Fibroblast of skin of right biceps (primary cell): ENCODE data around the gene NME8.
"Not testable (repeated sequence)": the region's sequence is repeated elsewhere in the genome, so short reads cannot be mapped to it uniquely, and the experiment has no call there.

Experiments
- DNase-seq: peaks from one replicate; pipeline ENCODE4 v3.0.0-alpha.2; 2013

The NME8 gene

GRCh38 chr7:37848297-37848696 is at the start of gene NME8:
TSS of gene NME8 (plus strand) at chr7:37848597. CDS start at chr7:37850267, 1,670 bp downstream.
- no peak for DNase-seq

GRCh38 chr7:37806152-37806551 is 42.2 kb upstream of the NME8 start:
- no peak for DNase-seq

DNA sequence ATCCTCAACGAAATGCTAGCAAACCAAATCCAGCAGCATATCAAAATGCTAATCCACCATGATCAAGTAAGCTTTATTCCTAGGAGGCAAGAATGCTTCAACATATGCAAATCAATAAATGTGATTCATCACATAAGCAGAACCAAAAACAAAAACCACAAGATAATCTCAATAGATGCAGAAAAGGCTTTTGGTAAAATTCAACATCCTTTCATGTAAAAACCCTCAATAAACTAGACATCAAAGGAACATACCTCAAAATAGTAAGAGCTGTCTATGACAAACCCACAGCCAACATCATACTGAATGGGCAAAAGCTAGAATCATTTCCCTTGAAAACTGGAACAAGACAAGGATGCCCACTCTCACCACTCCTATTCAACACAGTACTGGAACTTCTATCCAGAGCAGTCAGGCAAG is 36.2 kb upstream of the NME8 start:
- not testable (repeated sequence) for DNase-seq

DNA sequence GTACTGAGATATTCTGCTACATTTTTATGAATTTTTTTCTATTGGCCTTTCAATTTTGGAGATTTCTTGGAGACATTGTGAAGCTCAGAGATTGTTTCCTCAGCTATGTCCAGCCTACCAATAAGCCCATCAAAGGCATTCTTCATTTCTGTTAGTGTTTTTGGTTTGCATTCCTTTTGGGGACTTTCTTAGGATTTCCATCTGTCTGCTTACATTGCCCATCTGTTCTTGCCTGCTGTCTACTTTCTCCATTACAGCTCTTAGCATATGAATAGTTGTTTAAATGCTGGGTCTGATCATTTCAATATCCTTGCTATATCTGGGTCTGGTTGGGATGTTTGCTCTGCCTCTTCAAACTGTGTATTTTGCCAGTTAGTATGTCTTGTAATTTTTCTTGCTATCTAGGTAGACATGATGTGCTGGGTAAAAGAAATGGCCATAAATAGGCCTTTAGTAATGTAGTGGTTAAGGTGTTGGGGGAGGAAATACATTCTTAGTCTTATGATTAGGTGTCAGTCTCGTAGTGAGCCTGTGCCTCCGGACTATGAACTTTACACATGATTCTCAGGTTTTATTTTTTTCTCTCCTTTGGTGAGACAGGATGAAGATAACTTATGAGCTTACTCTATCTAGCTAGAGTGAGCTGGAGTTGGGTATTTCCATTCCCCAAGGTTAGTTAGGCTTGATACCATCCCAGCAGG is 32.6 kb upstream of the NME8 start:
- no peak for DNase-seq

DNA sequence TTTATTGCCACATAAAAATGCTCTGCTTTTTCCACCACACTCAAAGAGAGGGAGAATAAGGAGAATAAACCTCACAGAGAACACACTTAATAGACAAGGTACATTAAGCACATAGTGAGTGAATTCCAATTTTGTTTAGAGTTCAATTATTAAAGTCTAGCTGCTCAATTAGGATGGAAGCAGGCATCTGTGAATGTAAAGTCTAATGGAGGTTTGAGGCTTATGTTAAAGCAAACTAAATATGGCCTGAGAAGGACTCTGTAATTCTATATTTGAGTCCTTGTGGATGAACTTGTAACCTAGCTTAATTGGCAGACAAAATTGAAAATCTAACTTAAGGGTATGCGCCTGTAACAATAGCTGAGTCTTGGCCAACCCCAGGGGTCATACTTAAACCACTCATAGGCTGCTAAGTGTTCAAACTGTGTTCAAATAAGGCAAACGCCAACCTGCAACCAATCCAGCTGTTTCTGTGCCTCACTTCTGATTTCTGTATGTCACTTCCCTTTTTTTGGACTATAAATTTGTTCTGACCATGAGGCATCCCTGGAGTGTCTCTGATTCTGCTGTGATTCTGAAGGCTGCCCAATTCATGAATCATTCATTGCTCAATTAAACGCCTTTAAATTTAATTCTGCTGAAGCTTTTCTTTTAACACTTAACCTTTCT is 31.3 kb upstream of the NME8 start:
- DNase-seq, result no peak

GRCh38 chr7:37817591-37817960 is 30.8 kb upstream of the NME8 start:
- no peak for DNase-seq

GRCh38 chr7:37817996-37818720 is 30.2 kb upstream of the NME8 start:
- no peak for DNase-seq

GRCh38 chr7:37820708-37821468 is 27.5 kb upstream of the NME8 start:
- DNase-seq, result no peak

- no peak for DNase-seq
These were observed 25.5 kb upstream of the NME8 start for GRCh38 chr7:37822946-37823345.

GRCh38 chr7:37823557-37823956 is 24.8 kb upstream of the NME8 start:
- no peak for DNase-seq

DNA sequence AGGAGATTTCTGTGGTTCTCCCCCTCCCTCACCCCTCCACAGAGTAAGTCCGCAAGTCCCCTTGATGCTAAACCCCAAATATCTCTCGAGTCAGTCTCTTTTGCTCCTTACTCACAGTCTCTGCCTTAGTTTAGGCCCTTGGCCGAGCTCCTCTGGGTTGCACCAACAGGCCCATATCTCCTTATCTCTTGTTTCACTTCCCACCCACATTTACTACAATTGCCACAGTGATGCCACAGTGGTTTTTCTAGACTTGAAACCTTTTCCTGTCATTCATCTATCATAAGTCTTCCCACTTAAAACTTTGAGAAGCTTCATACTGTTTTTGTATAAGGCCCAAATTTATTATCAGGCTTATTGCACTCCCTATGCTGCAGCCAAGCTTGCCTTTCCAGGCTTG is 23.4 kb upstream of the NME8 start:
- no peak for DNase-seq

DNA sequence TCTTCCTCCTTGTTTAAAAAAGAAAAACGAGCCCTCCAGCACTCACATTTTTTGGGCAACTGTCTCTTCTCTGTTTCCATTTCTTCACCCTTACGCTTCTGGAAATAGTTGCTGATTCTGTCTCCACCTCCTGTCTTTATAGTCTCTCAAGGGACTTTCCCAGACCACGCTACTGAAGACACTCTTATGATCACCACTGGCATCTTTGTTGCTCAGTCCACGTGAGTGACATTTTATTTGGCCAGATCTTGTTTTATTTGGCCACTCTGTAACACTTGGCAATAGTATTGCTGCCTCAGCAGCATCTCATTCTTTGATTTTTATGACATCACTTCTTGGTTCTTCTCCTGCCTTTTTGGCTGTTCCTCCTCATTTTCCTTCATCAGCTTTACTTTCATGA is 21.6 kb upstream of the NME8 start:
- no peak for DNase-seq

DNA sequence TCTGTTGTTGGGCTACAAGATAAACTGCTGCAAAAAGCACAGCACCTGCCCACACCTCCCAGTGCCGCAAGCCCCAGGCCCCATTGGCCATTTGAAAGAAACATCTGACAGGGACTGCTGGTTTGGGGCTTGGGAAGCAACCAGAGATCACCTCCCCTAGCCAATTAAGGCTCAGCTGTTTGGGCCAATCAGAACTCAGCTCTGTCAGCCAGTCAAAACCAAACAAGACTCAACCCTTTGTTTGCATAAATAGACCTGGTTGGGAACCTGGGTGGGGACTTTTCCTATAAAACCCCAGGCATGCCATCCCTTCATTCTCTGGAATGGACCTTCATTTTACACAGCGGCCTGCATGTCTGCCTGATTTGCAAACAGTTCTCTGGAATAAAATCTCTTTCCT is 17.2 kb upstream of the NME8 start:
- DNase-seq, result no peak

GRCh38 chr7:37832194-37832593 is 16.2 kb upstream of the NME8 start:
- no peak for DNase-seq

- DNase-seq, result peak; percentile 44
These were observed 15.1 kb upstream of the NME8 start for GRCh38 chr7:37833107-37833817.

DNA sequence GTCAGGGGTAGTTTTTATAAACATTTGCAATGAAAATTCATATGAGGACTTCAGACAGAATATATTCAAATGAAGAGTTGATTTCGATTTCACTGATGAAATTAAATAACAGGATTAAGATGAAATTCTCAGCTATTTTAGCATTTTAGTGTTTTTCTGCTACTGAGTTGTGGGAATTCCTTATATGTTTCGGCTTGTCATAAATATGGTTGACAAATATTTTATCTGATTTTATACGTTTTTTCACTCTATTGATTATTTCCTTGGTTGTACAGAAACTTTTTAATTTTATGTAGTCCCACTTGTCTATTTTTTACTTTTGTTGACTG is 14.6 kb upstream of the NME8 start:
- no peak for DNase-seq

DNA sequence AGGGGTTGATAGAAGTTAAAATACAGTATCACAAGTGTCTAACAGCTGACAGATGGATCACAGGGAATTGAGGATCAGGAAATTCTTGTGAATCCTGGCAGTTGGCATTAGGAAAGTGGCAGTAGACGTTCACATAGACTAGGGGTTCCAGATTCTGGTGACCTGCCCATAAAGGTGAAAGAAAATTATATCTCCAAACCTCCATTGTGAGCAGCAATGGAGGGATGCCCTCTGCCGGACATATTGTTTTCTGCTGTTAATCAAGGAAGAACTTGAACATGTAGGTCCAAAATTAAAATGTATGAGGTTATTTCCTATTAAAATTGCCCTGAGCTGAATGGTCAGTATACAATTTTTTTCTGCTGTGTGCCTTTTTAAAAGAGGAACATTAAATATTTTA is 5.1 kb downstream of the NME8 start:
- no peak for DNase-seq

DNA sequence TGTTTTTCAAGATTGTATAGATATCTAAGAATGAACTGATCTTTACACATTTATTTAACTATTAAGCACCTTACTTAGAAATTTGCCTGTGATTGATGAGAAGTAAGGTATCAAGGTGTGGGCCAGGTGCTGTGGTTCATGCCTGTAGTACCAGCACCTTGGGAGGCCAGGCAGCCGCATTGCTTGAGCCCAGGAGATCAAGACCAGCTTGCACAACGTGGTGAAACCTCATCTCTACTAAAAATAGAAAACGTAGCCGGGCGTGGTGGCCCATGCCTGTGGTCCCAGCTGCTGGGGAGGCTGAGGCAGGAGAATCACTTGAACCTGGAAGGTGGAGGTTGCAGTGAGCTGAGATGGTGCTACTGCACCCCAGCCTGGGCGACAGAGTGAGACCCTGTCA is 33.7 kb downstream of the NME8 start:
- no peak for DNase-seq

GRCh38 chr7:37893359-37893758 is 45.0 kb downstream of the NME8 start:
- DNase-seq, result no peak

DNA sequence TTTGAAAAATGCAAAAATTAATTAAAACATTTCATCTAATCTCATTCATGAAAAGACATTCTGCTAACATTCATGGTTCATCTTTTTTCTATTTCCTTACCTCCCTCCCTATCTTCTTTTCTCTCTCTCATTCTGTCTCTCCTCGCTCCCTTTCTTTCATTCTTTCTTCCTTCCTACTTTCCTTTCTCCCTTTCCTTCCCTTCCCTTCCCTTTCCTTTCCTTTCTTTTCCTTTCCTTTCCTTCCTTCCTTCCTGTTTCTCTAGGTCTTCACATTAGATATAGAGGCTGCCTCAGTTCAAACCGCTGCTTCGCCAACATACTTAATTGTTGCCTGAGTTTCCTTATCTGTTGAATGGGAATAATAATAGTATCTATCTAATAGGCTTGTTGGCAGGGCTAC is 46.3 kb downstream of the NME8 start:
- DNase-seq, result no peak

DNA sequence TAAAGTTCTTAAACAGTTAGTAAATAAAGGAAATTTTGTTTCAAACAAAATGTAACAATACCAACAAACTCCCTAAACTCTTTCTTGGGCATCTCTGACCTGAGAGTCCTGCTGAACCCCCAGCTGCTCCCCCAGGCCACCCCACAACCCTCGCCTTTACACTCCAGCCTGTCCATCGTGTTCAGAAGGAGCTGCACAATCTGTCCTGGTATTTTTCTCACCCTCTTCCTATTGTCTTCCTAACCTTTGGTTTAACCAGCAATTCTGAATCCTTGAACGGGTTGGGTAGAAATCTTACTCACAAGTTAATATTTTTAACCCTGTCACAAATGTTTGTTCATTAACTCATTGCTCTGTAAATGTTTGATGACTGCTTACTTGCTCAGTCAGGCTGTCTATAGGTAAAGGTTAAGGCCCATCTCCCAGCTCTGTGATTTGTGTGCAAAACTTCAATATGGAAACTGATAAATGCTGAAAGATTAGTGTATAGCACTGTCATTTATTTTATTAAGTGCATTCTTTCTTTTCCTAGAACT is 51.4 kb downstream of the NME8 start:
- no peak for DNase-seq

GRCh38 chr7:37901236-37901827 is 52.9 kb downstream of the NME8 start:
- peak; percentile 46 for DNase-seq
